ENCODE results near the gene ACP7.
"Not testable (repeated sequence)": the region's sequence is repeated elsewhere in the genome, so short reads cannot be mapped to it uniquely, and the experiment has no call there.

The ACP7 gene

GRCh38 chr19:39111593-39112199, 27.5 kb downstream of the ACP7 start:
- Histone ChIP-seq H3K4me1 (ENCODE audit: control insufficient read depth, low read depth, low read length) (no peaks in the 10 kb centered on the region), H2AK5ac (ENCODE audit: low read length) (no peak overlapping the region), H2BK15ac (replicated peaks; ENCODE audit: low read depth) (no peak overlapping the region), H2BK5ac (ENCODE audit: low read length) (no peak overlapping the region), H3K9ac (ENCODE audit: low read length) (no peak overlapping the region), H3K36me3 (ENCODE audit: control insufficient read depth, insufficient read depth, low read length) (no peaks in the 10 kb centered on the region), H3K79me2 (ENCODE audit: control insufficient read depth, insufficient read depth, low read length) (no peaks in the 10 kb centered on the region), H2BK120ac (ENCODE audit: low read depth, low read length) (no peak overlapping the region), H4K5ac (ENCODE audit: low read length) (no peak overlapping the region), H3K27me3 (ENCODE audit: insufficient read depth, low read length, poor library complexity) (no peaks in the 10 kb centered on the region), H3K4me3 (ENCODE audit: low read length) (no peak overlapping the region), H3K4me2 (ENCODE audit: low read length) (no peak overlapping the region), H3K18ac (ENCODE audit: low read length) (no peak overlapping the region), H4K8ac (ENCODE audit: low read depth, low read length) (no peak overlapping the region), H3K4ac (ENCODE audit: low read depth, low read length) (no peak overlapping the region), H3K23ac (ENCODE audit: low read length) (no peak overlapping the region), H3K27ac (ENCODE audit: low read depth, low read length) (no peak overlapping the region), H3K56ac (ENCODE audit: low read length) (no peak overlapping the region), H3K79me1 (ENCODE audit: low read length) (no peaks in the 10 kb centered on the region)
- no peak for DNase-seq
- no CpG with 5 or more reads among the region's 18 CpGs for WGBS (ENCODE audit: extremely low coverage, insufficient coverage, low lambda C conversion rate)

GRCh38 chr19:39112338-39112890, 28.2 kb downstream of the ACP7 start:
- H3K4me1 ChIP-seq (ENCODE audit: control insufficient read depth, low read depth, low read length) = no peaks in the 10 kb centered on the region
- WGBS (ENCODE audit: extremely low coverage, insufficient coverage, low lambda C conversion rate) = no CpG with 5 or more reads among the region's 15 CpGs
- no peaks in the 10 kb centered on the region for H3K27me3 ChIP-seq (ENCODE audit: insufficient read depth, low read length, poor library complexity)
- H3K79me1 ChIP-seq (ENCODE audit: low read length) = no peaks in the 10 kb centered on the region
- H2BK120ac ChIP-seq (ENCODE audit: low read depth, low read length) = no peak overlapping the region
- no peak overlapping the region for H3K4me3 ChIP-seq (ENCODE audit: low read length)
- no peak for DNase-seq
- H3K56ac ChIP-seq (ENCODE audit: low read length) = no peak overlapping the region
- no peak overlapping the region for H2BK5ac ChIP-seq (ENCODE audit: low read length)
- no peak overlapping the region for H3K27ac ChIP-seq (ENCODE audit: low read depth, low read length)
- H3K18ac ChIP-seq (ENCODE audit: low read length) = no peak overlapping the region
- H2AK5ac ChIP-seq (ENCODE audit: low read length) = no peak overlapping the region
- no peak overlapping the region for H4K8ac ChIP-seq (ENCODE audit: low read depth, low read length)
- H4K5ac ChIP-seq (ENCODE audit: low read length) = no peak overlapping the region
- H3K79me2 ChIP-seq (ENCODE audit: control insufficient read depth, insufficient read depth, low read length) = no peaks in the 10 kb centered on the region
- H3K36me3 ChIP-seq (ENCODE audit: control insufficient read depth, insufficient read depth, low read length) = no peaks in the 10 kb centered on the region
- H2BK15ac ChIP-seq (replicated peaks; ENCODE audit: low read depth) = no peak overlapping the region
- no peak overlapping the region for H3K4ac ChIP-seq (ENCODE audit: low read depth, low read length)
- H3K9ac ChIP-seq (ENCODE audit: low read length) = no peak overlapping the region
- H3K4me2 ChIP-seq (ENCODE audit: low read length) = no peak overlapping the region
- H3K23ac ChIP-seq (ENCODE audit: low read length) = no peak overlapping the region

- Histone ChIP-seq H3K79me1 (ENCODE audit: low read length) (no peaks in the 10 kb centered on the region), H3K36me3 (ENCODE audit: control insufficient read depth, insufficient read depth, low read length) (no peaks in the 10 kb centered on the region), H2BK120ac (ENCODE audit: low read depth, low read length) (no peak overlapping the region), H4K5ac (ENCODE audit: low read length) (no peak overlapping the region), H3K18ac (ENCODE audit: low read length) (no peak overlapping the region), H3K23ac (ENCODE audit: low read length) (no peak overlapping the region), H3K4me1 (ENCODE audit: control insufficient read depth, low read depth, low read length) (no peaks in the 10 kb centered on the region), H3K56ac (ENCODE audit: low read length) (no peak overlapping the region), H3K4ac (ENCODE audit: low read depth, low read length) (no peak overlapping the region), H3K79me2 (ENCODE audit: control insufficient read depth, insufficient read depth, low read length) (no peaks in the 10 kb centered on the region), H4K8ac (ENCODE audit: low read depth, low read length) (no peak overlapping the region), H2BK15ac (replicated peaks; ENCODE audit: low read depth) (no peak overlapping the region), H3K4me3 (ENCODE audit: low read length) (no peak overlapping the region), H2BK5ac (ENCODE audit: low read length) (no peak overlapping the region), H3K4me2 (ENCODE audit: low read length) (no peak overlapping the region), H2AK5ac (ENCODE audit: low read length) (no peak overlapping the region), H3K27me3 (ENCODE audit: insufficient read depth, low read length, poor library complexity) (no peaks in the 10 kb centered on the region), H3K27ac (ENCODE audit: low read depth, low read length) (no peak overlapping the region), H3K9ac (ENCODE audit: low read length) (no peak overlapping the region)
- no peak for DNase-seq
- no CpG with 5 or more reads among the region's 10 CpGs for WGBS (ENCODE audit: extremely low coverage, insufficient coverage, low lambda C conversion rate)
Observed at GRCh38 chr19:39113199-39113598, 29.0 kb downstream of the ACP7 start.

GRCh38 chr19:39115105-39115847, 31.1 kb downstream of the ACP7 start:
- Histone ChIP-seq H4K8ac (ENCODE audit: low read depth, low read length) (no peak overlapping the region), H4K5ac (ENCODE audit: low read length) (no peak overlapping the region), H3K4me1 (ENCODE audit: control insufficient read depth, low read depth, low read length) (no peaks in the 10 kb centered on the region), H2BK15ac (replicated peaks; ENCODE audit: low read depth) (no peak overlapping the region), H3K79me1 (ENCODE audit: low read length) (no peaks in the 10 kb centered on the region), H3K18ac (ENCODE audit: low read length) (no peak overlapping the region), H2AK5ac (ENCODE audit: low read length) (no peak overlapping the region), H2BK5ac (ENCODE audit: low read length) (no peak overlapping the region), H3K27ac (ENCODE audit: low read depth, low read length) (no peak overlapping the region), H3K4ac (ENCODE audit: low read depth, low read length) (no peak overlapping the region), H2BK120ac (ENCODE audit: low read depth, low read length) (no peak overlapping the region), H3K56ac (ENCODE audit: low read length) (no peak overlapping the region), H3K9ac (ENCODE audit: low read length) (no peak overlapping the region), H3K23ac (ENCODE audit: low read length) (no peak overlapping the region), H3K36me3 (ENCODE audit: control insufficient read depth, insufficient read depth, low read length) (no peaks in the 10 kb centered on the region), H3K4me2 (ENCODE audit: low read length) (no peak overlapping the region), H3K4me3 (ENCODE audit: low read length) (no peak overlapping the region), H3K27me3 (ENCODE audit: insufficient read depth, low read length, poor library complexity) (no peaks in the 10 kb centered on the region), H3K79me2 (ENCODE audit: control insufficient read depth, insufficient read depth, low read length) (no peaks in the 10 kb centered on the region)
- DNase-seq = no peak
- WGBS (ENCODE audit: extremely low coverage, insufficient coverage, low lambda C conversion rate) = no CpG with 5 or more reads among the region's 11 CpGs

- H3K79me1 ChIP-seq (ENCODE audit: low read length); H2BK120ac ChIP-seq (ENCODE audit: low read depth, low read length); H3K4ac ChIP-seq (ENCODE audit: low read depth, low read length); H3K36me3 ChIP-seq (ENCODE audit: control insufficient read depth, insufficient read depth, low read length); DNase-seq; H3K79me2 ChIP-seq (ENCODE audit: control insufficient read depth, insufficient read depth, low read length); H2AK5ac ChIP-seq (ENCODE audit: low read length); H3K4me1 ChIP-seq (ENCODE audit: control insufficient read depth, low read depth, low read length); H3K56ac ChIP-seq (ENCODE audit: low read length); H3K27ac ChIP-seq (ENCODE audit: low read depth, low read length); H3K4me3 ChIP-seq (ENCODE audit: low read length); H2BK15ac ChIP-seq (replicated peaks; ENCODE audit: low read depth); H3K4me2 ChIP-seq (ENCODE audit: low read length); H4K8ac ChIP-seq (ENCODE audit: low read depth, low read length); H2BK5ac ChIP-seq (ENCODE audit: low read length); H3K23ac ChIP-seq (ENCODE audit: low read length); H3K18ac ChIP-seq (ENCODE audit: low read length); H3K9ac ChIP-seq (ENCODE audit: low read length); H3K27me3 ChIP-seq (ENCODE audit: insufficient read depth, low read length, poor library complexity); H4K5ac ChIP-seq (ENCODE audit: low read length): not testable (repeated sequence)
- WGBS (ENCODE audit: extremely low coverage, insufficient coverage, low lambda C conversion rate) = no CpG with 5 or more reads among the region's 8 CpGs
Observed at GRCh38 chr19:39117023-39117422, 32.9 kb downstream of the ACP7 start.
